Pancreas (tissue), 10 donors: ENCODE data around the gene LINGO3. TPM values are rescaled to one million over a fixed set of nuclear protein-coding genes. Genes with fewer than 3 reads are reported as not detected.

Source experiments
- ATAC-seq, 4 donors: fragments of 200-7000 bp; cut with Tn5 transposase; one replicate each; pipeline versions ENCODE4 v1.8.0 to v1.9.1; 2020; ENCODE audit warnings: mild to moderate bottlenecking in 4 of 4, moderate library complexity in 4 of 4
- DNase-seq, 6 donors: peaks; one replicate each; pipeline ENCODE4 v3.0.0-alpha.2; 2020
- FAIRE-seq: peaks from 2 replicates; lab custom pipeline; 2012; peaks lifted over from hg19 to GRCh38; lab: Jason Lieb, UNC
- H3K27ac ChIP-seq, 4 donors: fragments of 200-600 bp; sonication (generic); 1 replicate in 3 of 4; 2 replicates in 1 of 4; pipeline versions ENCODE4 v1.5.0 to v1.8.0; 2020
- H3K27me3 ChIP-seq, 4 donors: fragments of 200-600 bp; one replicate each; pipeline ENCODE4 v1.8.0; 2021
- H3K36me3 ChIP-seq, 3 donors: fragments of 200-600 bp; sonication (generic) in 1 of 3; one replicate each; pipeline versions ENCODE4 v1.5.0 to v1.8.0; 2020 to 2021
- H3K4me1 ChIP-seq, 3 donors: fragments of 200-600 bp; one replicate each; pipeline ENCODE4 v1.8.0; 2021
- H3K4me3 ChIP-seq, 4 donors: fragments of 200-600 bp; sonication (generic) in 2 of 4; one replicate each; pipeline versions ENCODE4 v1.5.0 to v1.8.0; 2020 to 2021
- H3K9me3 ChIP-seq, 4 donors: fragments of 200-600 bp; one replicate each; pipeline ENCODE4 v1.8.0; 2021
- WGBS, 2 donors: extraction: QIAGEN DNeasy Blood & Tissue Kit; methylation state at CpG; one replicate each; pipeline ENCODE4 v1.1.7; 2013; 5-methylcytosine and 5-hydroxymethylcytosine counted together
- intact Hi-C, 3 donors: fragments of 100-400 bp; cut with DNase I; formaldehyde crosslinking; loops; one replicate each; pipeline versions ENCODE4 v1.11.1 to v1.14.2; 2022
- polyA plus RNA-seq, 2 donors: library from polyadenylated mRNA; stranded (reverse); fragments of 200-250 nt; gene quantifications; one replicate each; pipeline ENCODE4 v1.2.3, GENCODE V29; 2013
- total RNA-seq, 6 donors: library from RNA; stranded (reverse); fragmentation: NEBNext Ultra II Directional in 4 of 6; extraction: Animal tissue kit (Norgen Biotek cat#: 25700) in 4 of 6; gene quantifications; one replicate each; pipeline versions ENCODE4 v1.2.1 to v1.2.4, GENCODE V29; 2021 to 2023
- TF ChIP-seq, protein P1 (sequence below), 4 donors: fragments of 200-600 bp; sonication (generic) in 3 of 4; IDR thresholded peaks; one replicate each; pipeline versions ENCODE4 v1.5.0 to v1.8.0; 2021; ENCODE audit warnings: antibody characterized with exemption in 4 of 4
- donor health status: healthy with polysubstance abuse.
- donor health status: DM: no; HTN: no; CAD: no; lungs with moderate emphysema.
- donor health status: DM: no; HTN: no; CAD: no.
- donor health status: control.
- donor health status: control.
- donor health status: Bipolar disorder and iron deficiency.
- donor health status: DM: yes; HTN: yes; CAD: no.
- donor health status: DM: no; HTN: no; CAD: no.
- donor health status: DM: no; HTN: no; CAD: no.
- donor health status: DM: yes; HTN: yes; CAD: no.

LINGO3 gene
- total and polyA plus RNA-seq, 8 donors, result 0.05 to 1.5 (median 0.16) TPM; not detected in 5

GRCh38 chr19:2260341-2260805 is 47.6 kb downstream of the LINGO3 start:
- H3K4me3 ChIP-seq, result no peak overlapping the region
- TF ChIP-seq, protein P1, sequence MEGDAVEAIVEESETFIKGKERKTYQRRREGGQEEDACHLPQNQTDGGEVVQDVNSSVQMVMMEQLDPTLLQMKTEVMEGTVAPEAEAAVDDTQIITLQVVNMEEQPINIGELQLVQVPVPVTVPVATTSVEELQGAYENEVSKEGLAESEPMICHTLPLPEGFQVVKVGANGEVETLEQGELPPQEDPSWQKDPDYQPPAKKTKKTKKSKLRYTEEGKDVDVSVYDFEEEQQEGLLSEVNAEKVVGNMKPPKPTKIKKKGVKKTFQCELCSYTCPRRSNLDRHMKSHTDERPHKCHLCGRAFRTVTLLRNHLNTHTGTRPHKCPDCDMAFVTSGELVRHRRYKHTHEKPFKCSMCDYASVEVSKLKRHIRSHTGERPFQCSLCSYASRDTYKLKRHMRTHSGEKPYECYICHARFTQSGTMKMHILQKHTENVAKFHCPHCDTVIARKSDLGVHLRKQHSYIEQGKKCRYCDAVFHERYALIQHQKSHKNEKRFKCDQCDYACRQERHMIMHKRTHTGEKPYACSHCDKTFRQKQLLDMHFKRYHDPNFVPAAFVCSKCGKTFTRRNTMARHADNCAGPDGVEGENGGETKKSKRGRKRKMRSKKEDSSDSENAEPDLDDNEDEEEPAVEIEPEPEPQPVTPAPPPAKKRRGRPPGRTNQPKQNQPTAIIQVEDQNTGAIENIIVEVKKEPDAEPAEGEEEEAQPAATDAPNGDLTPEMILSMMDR (IDR thresholded peaks at IDR 0.05), result no peak
- DNase-seq (no peak), ATAC-seq (no peak), FAIRE-seq (no peak)
- no peaks in the 10 kb centered on the region for H3K27me3 ChIP-seq
- no peaks in the 10 kb centered on the region for H3K9me3 ChIP-seq
- H3K27ac ChIP-seq, result no peak overlapping the region
- WGBS, 2 donors, result 82 to 86% methylated on average over 11 of the region's 11 CpGs
- H3K36me3 ChIP-seq, result no peaks in the 10 kb centered on the region
- no peaks in the 10 kb centered on the region for H3K4me1 ChIP-seq
- intact Hi-C loops, result no loop called here

GRCh38 chr19:2259336-2259735 is 48.6 kb downstream of the LINGO3 start:
- H3K4me3 ChIP-seq, result no peak overlapping the region
- H3K9me3 ChIP-seq, result no peaks in the 10 kb centered on the region
- no peaks in the 10 kb centered on the region for H3K27me3 ChIP-seq
- DNase-seq (no peak), FAIRE-seq (no peak), ATAC-seq (no peak)
- 89 to 91% methylated on average over 5 of the region's 5 CpGs for WGBS, 2 donors
- H3K4me1 ChIP-seq, result no peaks in the 10 kb centered on the region
- H3K36me3 ChIP-seq, result no peaks in the 10 kb centered on the region
- no peak overlapping the region for H3K27ac ChIP-seq
- TF ChIP-seq, protein P1 (IDR thresholded peaks at IDR 0.05), result no peak
- intact Hi-C loops, result no loop called here

Other genes with a start within 250 kb of the LINGO3 start
- 10 to 100 TPM; 14.5 to 26.0 (median 17.4) TPM for gene MOB3A, start 211.8 kb downstream of the LINGO3 start, total RNA-seq
- 10 to 100 TPM in 1 of 2 donors, 1 to 10 TPM in 1; 9.2 to 11.1 TPM for gene MOB3A, start 211.8 kb downstream of the LINGO3 start, polyA plus RNA-seq
- gene IZUMO4, start 211.2 kb downstream of the LINGO3 start, total RNA-seq, result 10 to 100 TPM in 1 of 6 donors, 1 to 10 TPM in 5; 5.2 to 10.5 (median 7.0) TPM
- 10 to 100 TPM; 32.8 to 42.2 TPM for gene IZUMO4, start 211.2 kb downstream of the LINGO3 start, polyA plus RNA-seq
- 100 to 1,000 TPM in 1 of 6 donors, 10 to 100 TPM in 5; 75.2 to 105 (median 83.9) TPM for gene AP3D1, start 156.6 kb downstream of the LINGO3 start, total RNA-seq
- gene AP3D1, start 156.6 kb downstream of the LINGO3 start, polyA plus RNA-seq, result 100 to 1,000 TPM in 1 of 2 donors, 10 to 100 TPM in 1; 88.3 to 102 TPM
- 10 to 100 TPM; 11.7 to 20.4 (median 14.5) TPM for gene DOT1L, start 144.2 kb downstream of the LINGO3 start, total RNA-seq
- 10 to 100 TPM; 14.4 to 34.4 TPM for gene DOT1L, start 144.2 kb downstream of the LINGO3 start, polyA plus RNA-seq
- 10 to 100 TPM; 34.3 to 50.8 (median 39.6) TPM for gene PLEKHJ1, start 71.8 kb downstream of the LINGO3 start, total RNA-seq
- gene PLEKHJ1, start 71.8 kb downstream of the LINGO3 start, polyA plus RNA-seq, result 100 to 1,000 TPM in 1 of 2 donors, 10 to 100 TPM in 1; 90.8 to 101 TPM
- 10 to 100 TPM; 25.0 to 36.1 (median 29.6) TPM for gene SF3A2, start 71.3 kb downstream of the LINGO3 start, total RNA-seq
- gene SF3A2, start 71.3 kb downstream of the LINGO3 start, polyA plus RNA-seq, result 10 to 100 TPM; 39.2 to 64.0 TPM
- 1 to 10 TPM; 1.4 to 4.1 (median 1.7) TPM for gene AMH, start 58.8 kb downstream of the LINGO3 start, total RNA-seq
- 1 to 10 TPM; 8.9 to 9.5 TPM for gene AMH, start 58.8 kb downstream of the LINGO3 start, polyA plus RNA-seq
- 1 to 10 TPM in 1 of 6 donors, under 1 TPM in 3, not detected in 2; 0.29 to 1.1 (median 0.80) TPM for gene JSRP1, start 51.7 kb downstream of the LINGO3 start, total RNA-seq
- gene JSRP1, start 51.7 kb downstream of the LINGO3 start, polyA plus RNA-seq, result 1 to 10 TPM; 3.2 to 4.0 TPM
- under 1 TPM in 4 of 6 donors, not detected in 2; 0.13 to 0.81 (median 0.35) TPM for gene PEAK3, start 26.0 kb downstream of the LINGO3 start, total RNA-seq
- under 1 TPM; 0.04 to 0.07 TPM for gene PEAK3, start 26.0 kb downstream of the LINGO3 start, polyA plus RNA-seq
- 10 to 100 TPM; 18.3 to 36.4 (median 26.4) TPM for gene LSM7, start 20.4 kb upstream of the LINGO3 start, total RNA-seq
- gene LSM7, start 20.4 kb upstream of the LINGO3 start, polyA plus RNA-seq, result 100 to 1,000 TPM; 147 to 170 TPM
- 10 to 100 TPM; 36.4 to 61.2 (median 50.6) TPM for gene SPPL2B, start 20.5 kb upstream of the LINGO3 start, total RNA-seq
- gene SPPL2B, start 20.5 kb upstream of the LINGO3 start, polyA plus RNA-seq, result 100 to 1,000 TPM; 133 to 226 TPM
- gene TMPRSS9, start 52.1 kb upstream of the LINGO3 start, total RNA-seq, result under 1 TPM; 0.09 to 0.84 (median 0.58) TPM
- under 1 TPM; 0.14 to 0.84 TPM for gene TMPRSS9, start 52.1 kb upstream of the LINGO3 start, polyA plus RNA-seq
- gene TIMM13, start 119.4 kb upstream of the LINGO3 start, total RNA-seq, result 10 to 100 TPM; 37.7 to 71.8 (median 48.2) TPM
- 10 to 100 TPM; 43.3 to 51.7 TPM for gene TIMM13, start 119.4 kb upstream of the LINGO3 start, polyA plus RNA-seq
- 10 to 100 TPM in 3 of 6 donors, 1 to 10 TPM in 3; 3.9 to 14.8 (median 9.7) TPM for gene LMNB2, start 148.8 kb upstream of the LINGO3 start, total RNA-seq
- 10 to 100 TPM in 1 of 2 donors, 1 to 10 TPM in 1; 5.2 to 11.9 TPM for gene LMNB2, start 148.8 kb upstream of the LINGO3 start, polyA plus RNA-seq
- 10 to 100 TPM; 20.4 to 58.8 (median 42.3) TPM for gene GADD45B, start 168.0 kb upstream of the LINGO3 start, total RNA-seq
- gene GADD45B, start 168.0 kb upstream of the LINGO3 start, polyA plus RNA-seq, result 100 to 1,000 TPM; 182 to 237 TPM